GM21381 (cell line): ENCODE results near the gene CHST1.

ENCODE experiments used
- ATAC-seq: cut with Tn5 transposase; IDR thresholded peaks from one replicate; pipeline ENCODE4 v1.9.1; 2021; ENCODE audit warnings: mild to moderate bottlenecking, moderate library complexity; ENCODE audit not compliant: unreplicated experiment

The CHST1 gene

GRCh38 chr11:45665206-45665932 lies at the start of gene CHST1:
CHST1 (minus strand) TSS chr11:45665622; CDS start chr11:45650923, 14,699 bp downstream.
- no peak for ATAC-seq

GRCh38 chr11:45713573-45713972 lies 48.2 kb upstream of the CHST1 start:
- ATAC-seq: no peak

GRCh38 chr11:45710561-45710960 lies 45.1 kb upstream of the CHST1 start:
- no peak for ATAC-seq

GRCh38 chr11:45708887-45709663 lies 43.7 kb upstream of the CHST1 start:
- no peak for ATAC-seq

- ATAC-seq: no peak
These were observed 39.2 kb upstream of the CHST1 start for GRCh38 chr11:45704635-45705034.

- no peak for ATAC-seq
These were observed 38.7 kb upstream of the CHST1 start for GRCh38 chr11:45704133-45704532.

GRCh38 chr11:45702511-45702910 lies 37.1 kb upstream of the CHST1 start:
- ATAC-seq: no peak

GRCh38 chr11:45698777-45699497 lies 33.5 kb upstream of the CHST1 start:
- ATAC-seq: no peak

- ATAC-seq: no peak
These were observed 27.5 kb upstream of the CHST1 start for GRCh38 chr11:45692808-45693453.

- no peak for ATAC-seq
These were observed 23.1 kb upstream of the CHST1 start for GRCh38 chr11:45688472-45689033.

GRCh38 chr11:45687836-45688235 lies 22.4 kb upstream of the CHST1 start:
- no peak for ATAC-seq

- ATAC-seq: no peak
These were observed 20.6 kb upstream of the CHST1 start for GRCh38 chr11:45685964-45686537.

GRCh38 chr11:45684440-45684839 lies 19.0 kb upstream of the CHST1 start:
- no peak for ATAC-seq

GRCh38 chr11:45683271-45684058 lies 18.0 kb upstream of the CHST1 start:
- ATAC-seq: no peak

GRCh38 chr11:45679806-45680205 lies 14.4 kb upstream of the CHST1 start:
- no peak for ATAC-seq

GRCh38 chr11:45678976-45679375 lies 13.6 kb upstream of the CHST1 start:
- no peak for ATAC-seq

GRCh38 chr11:45677770-45678512 lies 12.5 kb upstream of the CHST1 start:
- no peak for ATAC-seq

GRCh38 chr11:45676522-45677095 lies 11.2 kb upstream of the CHST1 start:
- peak; percentile 85 for ATAC-seq

- ATAC-seq: no peak
These were observed 10.2 kb upstream of the CHST1 start for GRCh38 chr11:45675646-45676045.
